ENCODE measurements around the gene LPA.
"Not testable (repeated sequence)": the region's sequence is repeated elsewhere in the genome, so short reads cannot be mapped to it uniquely, and the experiment has no call there.

Gene LPA

DNA sequence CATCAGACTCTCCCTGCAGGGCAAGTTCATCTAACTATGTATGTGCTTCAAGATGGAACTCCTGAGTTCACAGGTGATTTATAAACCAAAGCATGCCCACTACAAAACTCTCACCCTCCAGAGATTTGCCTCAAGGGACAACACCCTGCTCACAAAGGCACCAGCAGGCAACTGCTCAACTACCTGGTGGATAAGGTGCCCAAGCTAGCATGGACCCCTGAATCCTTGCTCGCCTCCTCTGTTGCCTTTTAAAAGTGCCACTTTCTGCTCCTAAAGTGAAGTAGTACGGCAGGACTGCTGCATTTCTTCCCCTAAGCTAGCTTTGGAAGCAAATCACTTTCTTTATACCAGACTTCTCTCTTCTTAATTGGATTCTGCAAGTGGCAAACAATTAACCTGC lies 1.2 kb downstream of the LPA start:
- no peak for DNase-seq

DNA sequence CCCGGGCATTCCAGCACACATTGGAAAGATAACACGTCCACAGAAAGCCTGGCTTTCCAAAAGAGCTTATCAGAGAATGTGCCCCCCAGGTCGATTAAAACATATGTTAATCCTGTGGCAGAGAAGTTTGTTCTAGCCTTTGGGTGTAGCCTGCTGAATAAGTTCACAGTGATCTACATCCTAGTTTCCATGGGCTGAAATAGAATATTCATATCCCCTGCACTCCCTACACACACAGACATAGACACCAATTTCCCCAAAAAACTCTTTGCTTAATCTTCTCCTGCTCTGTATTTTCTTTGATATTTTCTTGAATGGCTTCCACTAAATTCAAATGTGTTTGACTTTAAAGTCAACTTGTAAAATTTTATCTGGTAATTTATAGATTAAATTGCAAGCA lies 1.6 kb downstream of the LPA start:
- DNase-seq, result no peak

DNA sequence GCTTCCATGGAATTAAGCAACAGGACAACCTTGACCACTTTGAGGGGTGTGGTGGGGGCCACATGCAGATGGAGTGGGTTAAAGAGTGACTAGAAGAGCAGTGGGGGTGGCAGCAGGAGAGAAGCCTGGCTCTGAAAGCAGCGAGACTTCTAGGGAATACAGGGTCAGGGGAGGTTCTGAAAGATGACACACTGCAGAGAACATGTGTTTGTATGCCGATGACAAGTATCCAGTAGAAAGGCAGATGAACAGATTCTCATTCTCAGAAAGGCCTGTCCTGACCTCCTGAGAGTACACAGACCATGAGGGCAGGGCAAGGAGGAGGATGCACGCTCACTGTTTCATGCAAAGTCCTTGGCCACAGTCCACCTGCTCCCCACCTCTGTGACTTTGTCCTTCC lies 2.9 kb downstream of the LPA start:
- DNase-seq, result no peak

DNA sequence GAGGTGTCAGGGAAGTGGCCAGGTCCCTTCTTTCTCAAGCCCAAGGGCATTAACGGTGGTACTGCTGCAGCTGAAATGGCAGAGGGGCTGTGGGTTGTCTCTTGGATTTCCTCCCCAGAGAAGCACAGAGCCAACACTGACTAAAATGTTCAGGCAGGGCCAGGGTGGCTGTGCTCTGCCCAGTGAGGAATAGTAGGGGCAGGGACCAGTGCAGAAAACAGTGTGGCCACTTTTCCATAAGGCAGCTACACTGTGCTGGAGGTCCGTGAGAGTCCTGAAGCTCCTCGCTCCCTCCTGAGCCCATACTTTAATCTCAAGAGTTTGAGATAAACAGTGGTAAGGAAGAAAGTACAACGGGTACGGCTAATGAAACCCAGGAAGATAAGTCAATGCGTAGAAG lies 4.5 kb downstream of the LPA start:
- DNase-seq, result no peak

DNA sequence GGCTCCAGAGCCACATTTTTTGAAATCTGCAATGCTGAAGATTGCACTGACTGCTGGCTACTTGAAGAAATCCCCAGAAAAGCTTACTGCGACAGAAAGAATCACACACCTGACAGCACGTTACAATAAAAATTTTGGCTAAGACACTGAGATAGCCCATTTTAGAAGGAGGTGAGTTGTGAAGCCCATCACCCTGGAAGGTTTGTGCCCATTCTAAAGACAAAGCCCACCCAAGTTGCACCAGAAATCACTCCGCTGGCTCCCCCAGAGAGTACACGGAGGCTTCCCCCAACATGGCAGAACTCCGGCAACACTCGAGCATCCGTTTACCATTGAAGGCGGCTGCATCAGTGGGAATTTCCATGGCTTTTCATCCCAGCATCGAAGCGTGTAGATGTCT lies 29.4 kb downstream of the LPA start:
- no peak for DNase-seq

DNA sequence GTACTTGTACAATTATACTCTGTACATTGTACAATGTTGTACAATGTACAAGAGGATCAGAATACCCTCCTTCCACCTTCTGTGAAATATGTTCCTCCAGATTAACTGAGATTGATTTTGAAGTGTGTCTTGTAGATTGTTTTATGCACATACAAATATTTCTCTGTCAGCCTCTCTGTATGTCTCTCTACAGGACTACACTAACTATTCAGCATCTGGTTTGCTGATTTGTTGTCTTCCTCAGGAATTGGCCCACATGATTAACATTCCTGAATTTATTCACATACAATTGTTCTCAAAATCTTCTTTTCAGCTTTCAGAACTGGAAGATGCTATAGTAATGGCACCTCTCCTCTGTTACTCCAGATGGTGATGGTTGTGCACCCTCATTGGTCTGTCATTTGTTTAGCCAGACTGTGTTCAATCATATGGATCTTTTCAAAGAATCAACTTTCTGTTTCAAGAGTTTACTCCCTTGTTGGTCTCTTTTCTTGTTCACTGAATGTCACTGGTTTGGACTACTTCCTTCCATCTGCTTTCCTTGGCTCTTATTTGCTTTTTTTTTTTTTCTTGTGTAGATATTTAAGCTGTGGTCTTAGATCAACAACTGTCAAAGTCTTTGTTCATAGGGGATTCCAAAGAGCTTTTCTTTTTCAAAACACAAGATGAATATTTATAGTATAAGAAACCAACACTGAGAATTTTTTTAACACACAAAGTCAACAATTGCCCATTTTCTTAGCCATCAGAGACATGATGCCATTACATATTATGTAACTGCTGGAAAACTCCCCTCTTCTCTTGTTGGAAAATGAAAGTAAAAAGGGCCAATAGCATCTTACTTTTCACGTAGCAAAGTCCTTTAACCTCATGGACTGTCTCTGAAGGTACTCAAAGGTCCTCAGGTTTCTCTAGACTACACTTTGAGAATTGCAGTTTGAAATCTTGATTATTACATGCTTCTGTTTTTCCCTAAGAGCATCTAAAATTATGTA lies 67.9 kb downstream of the LPA start:
- DNase-seq, result no peak

DNA sequence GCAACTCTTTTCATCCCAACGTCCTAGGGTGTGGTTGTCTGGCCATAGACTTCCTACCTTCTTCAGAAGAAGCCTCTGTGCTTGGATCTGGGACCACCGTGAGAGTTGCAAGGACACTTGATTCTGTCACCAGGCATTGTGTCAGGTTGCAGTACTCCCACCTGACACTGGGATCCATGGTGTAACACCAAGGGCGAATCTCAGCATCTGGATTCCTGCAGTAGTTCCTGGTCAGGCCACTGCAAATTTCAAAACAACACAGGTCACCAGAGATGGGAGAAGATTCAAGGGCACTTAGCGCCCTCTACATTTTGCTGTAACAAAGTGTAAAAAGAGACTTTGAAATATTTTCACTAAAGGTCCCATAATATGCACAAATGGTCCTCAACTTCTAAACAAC lies 68.8 kb downstream of the LPA start:
- DNase-seq, result not testable (repeated sequence)

DNA sequence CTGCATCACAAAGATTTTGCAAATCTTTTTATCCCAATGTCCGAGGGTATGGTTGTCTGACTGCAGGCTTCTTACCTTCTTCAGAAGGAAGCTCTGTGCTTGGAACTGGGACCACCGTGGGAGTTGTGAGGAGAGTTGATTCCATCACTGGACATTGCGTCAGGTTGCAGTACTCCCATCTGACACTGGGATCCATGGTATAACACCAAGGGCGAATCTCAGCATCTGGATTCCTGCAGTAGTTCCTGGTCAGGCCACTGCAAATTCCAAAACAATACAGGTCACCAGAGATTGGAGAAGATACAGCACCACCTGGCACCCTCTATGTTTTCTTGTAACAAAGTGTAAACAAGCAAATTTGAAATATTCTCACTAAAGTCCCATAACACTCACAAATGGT lies 77.7 kb downstream of the LPA start:
- no peak for DNase-seq

DNA sequence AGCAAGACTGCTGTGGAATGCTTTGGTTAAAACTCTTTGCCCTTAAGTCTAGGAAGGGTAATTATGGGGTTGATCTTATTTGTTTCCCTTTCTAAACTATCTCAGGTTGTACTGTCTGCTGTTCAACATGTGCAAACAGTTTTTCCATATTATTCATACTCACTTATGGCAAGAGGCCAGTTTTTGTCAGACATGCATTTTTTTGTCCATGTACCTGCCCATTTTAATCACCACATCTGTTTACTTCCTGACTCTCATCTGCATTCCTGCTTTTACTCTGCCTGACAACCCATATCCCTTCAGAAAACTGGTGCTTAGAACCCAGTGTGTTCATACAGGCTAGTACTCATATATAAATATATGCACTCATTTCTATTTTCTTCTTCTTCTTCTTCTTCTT lies 80.3 kb downstream of the LPA start:
- DNase-seq, result no peak

DNA sequence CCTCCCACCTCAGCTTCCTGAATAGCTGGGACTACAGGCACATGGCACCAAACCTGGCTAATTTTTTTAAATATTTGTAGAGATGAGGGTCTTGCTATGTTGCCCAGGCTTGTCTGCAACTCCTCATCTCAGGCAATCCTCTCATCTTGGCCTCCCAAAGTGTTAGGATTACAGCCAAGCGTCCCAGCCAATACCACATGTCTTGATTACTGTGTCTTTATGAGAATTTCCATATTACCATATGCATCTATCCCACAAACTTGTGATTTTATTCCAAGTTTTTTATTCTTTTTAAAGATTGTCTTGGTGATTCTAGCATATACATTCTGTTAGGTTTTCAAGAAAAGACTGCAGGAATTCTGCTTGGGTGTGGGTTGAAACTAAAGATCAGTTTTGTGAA lies 82.7 kb downstream of the LPA start:
- DNase-seq, result no peak

DNA sequence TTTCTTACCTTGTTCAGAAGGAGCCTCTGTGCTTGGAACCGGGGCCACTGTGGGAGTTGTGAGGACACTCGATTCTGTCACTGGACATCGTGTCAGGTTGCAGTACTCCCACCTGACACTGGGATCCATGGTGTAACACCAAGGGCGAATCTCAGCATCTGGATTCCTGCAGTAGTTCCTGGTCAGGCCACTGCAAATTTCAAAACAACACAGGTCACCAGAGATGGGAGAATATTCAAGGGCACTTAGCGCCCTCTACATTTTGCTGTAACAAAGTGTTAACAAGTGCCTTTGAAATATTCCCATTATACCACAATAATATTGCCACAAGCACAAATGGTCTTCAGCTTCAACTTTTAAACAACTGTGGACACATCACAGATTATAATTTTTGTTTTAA lies 85.6 kb downstream of the LPA start:
- DNase-seq, result not testable (repeated sequence)

DNA sequence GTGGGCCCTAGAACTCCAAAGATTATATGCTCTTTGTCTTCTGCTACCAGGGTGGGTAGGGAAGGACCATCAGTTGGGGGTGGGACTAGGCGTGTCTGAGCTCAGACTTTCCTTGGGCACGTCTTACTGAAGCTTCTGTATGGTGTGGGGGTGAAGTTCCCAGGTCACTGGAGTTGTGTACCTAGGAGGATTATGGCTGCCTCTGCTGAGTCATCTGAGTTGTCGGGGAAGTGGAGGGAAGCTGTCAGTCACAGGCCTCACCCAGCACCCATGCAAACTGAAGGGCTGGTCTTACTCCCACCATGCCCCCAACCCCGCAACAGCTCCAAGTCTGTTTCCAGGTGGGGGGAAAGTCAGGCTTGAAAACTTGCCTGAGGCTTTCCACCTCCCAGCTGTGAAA lies 90.1 kb downstream of the LPA start:
- no peak for DNase-seq

DNA sequence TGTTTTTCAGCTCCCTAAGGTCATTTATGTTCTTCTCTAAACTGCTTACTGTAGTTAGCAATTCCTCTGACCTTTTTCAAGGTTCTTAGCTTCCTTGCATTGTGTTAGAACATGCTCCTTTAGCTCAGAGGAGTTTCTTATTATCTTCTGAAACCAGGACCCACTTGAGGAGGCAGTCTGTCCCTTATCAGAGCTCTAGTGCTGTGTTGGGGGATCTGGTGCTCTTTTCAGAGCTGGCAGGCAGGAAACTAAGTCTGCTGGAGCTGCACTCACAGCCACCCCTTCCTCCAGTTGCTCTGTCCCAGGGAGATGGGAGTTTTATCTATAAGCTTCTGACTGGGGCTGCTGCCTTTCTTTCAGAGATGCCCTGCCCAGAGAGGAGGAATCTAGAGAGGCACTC lies 92.9 kb downstream of the LPA start:
- not testable (repeated sequence) for DNase-seq

DNA sequence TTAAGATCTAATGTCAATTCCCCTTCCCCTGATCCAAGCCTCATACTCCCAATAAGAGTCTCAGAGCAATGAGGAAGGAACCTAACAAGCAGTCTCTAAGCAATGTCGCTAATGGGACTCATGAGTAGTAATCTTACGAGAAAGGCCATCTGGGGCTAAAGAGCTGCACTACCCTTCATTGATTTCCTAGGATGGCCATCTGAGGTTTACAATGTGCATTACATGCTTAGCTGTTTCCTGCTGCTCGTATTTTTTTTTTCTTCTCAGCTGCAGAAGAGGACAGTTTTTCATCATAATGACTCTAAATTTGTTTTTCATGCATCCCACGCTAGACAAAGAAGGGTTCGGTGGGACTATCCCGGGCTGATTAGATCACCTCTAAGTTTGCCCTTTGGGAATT lies 119.3 kb downstream of the LPA start:
- DNase-seq, result no peak

DNA sequence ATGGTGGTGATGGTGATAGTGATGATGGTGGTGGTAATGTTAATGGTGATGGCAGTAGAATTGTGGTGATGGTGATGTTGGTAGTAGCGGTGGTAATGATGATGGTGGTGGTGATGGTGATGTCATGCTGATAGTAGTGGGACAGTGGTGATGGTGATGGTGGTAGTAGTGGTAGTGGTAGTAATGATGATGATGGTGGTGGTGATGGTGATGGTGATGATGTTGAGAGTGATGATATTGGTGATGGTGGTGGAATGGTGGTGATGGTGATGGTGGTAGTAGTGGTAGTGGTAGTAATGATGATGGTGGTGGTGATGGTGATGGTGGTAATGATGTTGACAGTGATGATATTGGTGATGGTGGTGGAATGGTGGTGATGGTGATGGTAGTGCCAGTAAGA lies 128.8 kb downstream of the LPA start:
- no peak for DNase-seq

DNA sequence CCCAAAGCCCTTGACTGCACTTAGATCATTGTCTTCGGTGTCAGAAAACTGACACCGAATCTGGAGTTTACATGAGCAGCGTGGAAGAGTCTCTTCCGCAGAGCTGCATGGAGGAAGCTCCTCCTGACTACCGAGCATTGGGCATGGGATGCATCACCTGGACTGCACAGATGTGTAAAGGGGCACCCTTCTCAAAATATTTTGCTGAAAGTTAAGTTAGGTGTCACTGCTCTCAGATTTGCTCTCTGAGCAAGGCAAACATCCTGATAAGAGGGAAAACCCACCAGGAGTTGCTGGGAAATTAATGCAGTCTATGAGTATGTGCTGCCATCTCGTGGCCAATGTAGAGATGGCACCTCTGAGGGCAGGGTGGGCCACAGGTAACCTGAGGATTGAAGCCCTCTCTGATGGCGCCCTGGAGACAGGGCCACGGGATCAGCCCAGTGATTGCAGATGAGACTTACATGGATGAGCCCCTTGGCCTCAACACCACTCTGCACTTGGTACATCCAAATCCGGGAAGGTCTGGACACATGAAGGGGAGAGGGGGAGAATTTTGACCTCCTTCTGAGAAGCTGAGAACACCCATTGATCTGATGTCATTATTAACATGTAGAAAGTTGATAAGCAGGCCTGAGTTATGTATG lies 129.9 kb downstream of the LPA start:
- peak; percentile 63 for DNase-seq

DNA sequence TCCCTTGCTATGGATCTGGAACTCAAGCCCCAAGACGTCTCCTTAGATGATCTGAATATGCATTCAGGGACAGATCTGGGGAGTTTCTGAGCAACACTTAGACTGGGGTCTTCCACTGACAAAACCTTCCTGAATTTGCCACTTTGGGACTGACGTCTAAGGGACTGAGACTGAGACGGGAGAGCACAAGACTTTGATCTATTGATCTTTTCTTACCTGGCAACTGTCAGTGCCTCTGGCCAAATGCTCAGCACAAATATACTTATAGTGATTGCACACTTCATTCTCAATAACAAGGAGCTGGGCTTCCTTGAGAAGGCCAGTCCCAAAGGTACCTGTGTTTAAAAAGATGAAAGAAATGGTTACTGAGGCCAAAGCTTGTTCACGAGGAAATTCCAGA lies 131.8 kb downstream of the LPA start:
- no peak for DNase-seq

DNA sequence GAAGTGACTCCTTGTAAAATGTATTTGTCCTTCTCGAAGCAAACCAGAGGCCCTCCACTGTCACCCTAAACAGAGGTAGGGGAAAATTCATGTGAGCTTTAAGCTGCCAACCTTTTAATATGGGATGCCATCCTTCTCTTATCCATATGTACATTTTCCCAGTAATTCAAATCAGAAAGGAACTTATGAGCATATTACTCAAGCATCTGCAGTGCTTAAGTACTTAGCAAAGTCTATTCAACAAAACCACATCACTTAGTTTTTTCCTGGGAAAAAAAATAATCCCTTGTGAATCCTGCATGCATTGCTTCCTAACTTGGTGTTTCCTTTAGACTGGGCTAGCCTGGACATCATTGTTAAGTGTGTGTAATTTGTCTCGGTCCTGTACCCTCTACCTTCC lies 132.2 kb downstream of the LPA start:
- DNase-seq, result no peak

DNA sequence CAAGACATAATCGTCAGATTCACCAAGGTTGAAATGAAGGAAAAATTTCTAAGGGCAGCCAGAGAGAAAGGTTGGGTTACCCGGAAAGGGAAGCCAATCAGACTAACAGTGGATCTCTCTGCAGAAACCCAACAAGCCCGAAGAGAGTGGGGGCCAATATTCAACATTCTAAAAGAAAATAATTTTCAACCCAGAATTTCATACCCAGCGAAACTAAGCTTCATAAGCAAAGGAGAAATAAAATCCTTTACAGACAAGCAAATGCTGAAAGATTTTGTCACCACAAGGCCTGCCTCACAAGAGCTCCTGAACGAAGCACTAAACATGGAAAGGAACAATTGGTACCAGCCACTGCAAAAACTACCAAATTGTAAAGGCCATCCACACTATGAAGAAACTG lies 134.6 kb downstream of the LPA start:
- not testable (repeated sequence) for DNase-seq

DNA sequence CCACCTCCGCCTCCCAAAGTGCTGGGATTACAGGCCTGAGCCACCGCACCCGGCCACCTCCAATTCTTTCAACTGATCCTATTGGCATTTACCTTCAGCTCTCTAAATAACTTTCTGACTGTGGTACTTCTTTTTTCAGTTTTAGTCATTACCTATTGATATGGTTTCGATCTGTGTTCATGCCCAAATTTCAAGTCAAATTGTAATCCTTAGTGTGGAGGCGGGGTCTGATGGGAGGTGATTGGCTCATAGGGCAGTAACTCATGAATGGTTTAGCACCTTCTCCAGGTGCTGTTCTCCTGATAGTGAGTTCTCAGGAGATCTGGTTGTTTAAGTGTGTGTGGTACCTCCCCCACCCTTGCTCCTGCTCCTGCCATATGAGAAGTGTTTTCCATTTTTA lies 140.9 kb downstream of the LPA start:
- peak; percentile 65 for DNase-seq

DNA sequence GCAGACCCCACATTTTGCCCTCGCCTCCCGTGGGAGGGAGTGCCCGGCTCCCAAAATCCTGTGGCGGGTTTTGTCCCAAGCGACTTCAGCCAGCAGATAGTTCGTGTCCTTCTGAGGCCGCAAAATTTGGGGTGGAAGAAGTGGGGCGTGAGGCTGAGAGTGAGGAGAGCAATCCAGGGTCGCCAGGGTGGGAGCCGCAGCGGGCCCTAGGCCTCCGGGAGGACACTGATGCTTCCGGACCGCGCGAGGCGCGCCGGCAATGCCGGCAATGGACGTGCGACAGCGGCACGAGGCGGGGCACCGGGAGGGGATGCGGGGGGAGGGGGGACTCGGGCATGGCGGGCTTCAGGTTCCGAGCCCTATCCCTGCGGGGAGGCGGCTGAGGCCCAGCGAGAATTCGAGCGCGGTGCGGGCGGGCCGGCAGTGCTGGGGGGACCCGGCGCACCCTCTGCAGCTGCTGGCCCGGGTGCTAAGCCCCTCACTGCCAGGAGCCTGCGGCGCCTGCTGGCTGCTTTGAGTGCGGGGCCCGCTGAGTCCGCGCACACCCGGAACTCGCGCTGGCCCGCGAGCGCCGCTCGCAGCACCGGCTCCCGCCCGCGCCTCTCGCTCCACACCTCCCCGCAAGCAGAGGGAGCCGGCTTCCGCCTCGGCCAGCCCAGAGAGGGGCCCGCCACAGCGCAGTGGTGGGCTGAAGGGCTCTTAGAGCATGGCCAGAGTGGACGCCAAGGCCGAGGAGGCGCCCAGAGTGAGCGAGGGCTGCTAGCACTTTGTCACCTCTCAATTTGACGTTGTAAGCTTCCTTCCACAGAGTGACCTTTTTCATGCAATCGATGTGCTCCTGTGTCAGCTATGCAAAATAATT lies 143.8 kb downstream of the LPA start:
- DNase-seq, result peak; percentile 27

DNA sequence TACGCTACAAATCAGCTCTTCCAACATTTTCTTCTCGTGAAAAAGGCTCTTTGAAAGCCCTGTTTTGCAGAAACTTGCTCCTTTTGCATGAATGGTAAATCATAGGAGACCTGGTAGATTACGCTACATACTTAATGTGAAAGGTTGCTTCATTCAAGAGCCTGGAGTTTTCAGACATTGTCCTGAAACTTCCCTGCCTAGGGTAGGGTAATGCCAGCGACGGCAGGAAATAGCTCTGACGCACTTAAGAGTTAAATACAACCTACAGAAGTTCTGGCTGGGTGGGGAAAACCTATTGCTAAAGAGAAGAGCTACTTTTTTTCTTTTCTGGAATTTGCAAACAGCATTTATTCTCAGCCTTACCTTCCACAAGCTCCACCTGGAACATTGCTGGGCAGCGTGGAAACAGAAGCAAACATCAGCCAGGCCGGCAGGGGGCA lies 144.5 kb downstream of the LPA start:
- peak; percentile 80 for DNase-seq

DNA sequence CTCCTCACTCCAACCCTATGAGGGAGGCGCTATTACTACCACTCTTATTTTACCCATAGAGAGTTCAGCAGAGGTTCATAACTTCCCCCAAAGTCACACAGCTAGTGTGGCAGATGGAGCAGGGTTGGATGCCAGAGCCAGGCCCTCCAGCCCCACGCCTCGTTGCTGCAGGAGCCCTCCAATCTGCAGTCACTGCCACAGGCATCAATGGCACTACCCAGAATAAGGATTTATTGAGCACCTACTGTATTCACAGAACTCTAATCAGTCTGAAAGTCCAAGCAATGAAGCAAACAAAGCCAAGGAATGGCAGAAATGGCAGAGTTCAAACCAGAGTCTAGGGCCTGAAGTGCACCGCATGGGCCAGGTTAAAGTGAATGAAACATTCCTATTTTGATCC lies 144.9 kb downstream of the LPA start:
- DNase-seq, result no peak
